ENCODE measurements around the gene UQCRQ.

DNA sequence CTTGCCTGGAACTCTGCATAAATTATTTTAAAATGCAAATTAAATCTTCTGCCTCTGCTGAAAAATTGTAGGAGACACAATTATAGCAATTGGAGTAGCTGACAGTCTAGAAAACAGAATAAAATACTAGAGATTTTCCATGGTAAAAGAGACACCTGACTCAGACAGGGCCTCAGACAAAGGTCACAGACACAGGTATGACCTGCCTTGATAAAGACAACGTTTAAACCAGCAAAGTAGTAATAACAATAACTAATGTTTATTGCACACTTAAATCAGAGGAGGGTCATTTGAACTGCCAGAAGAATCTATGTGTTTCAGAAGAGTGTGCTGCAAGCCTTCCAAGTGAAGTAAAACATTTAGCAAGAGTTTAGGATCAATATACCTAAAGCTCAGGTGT, 49.4 kb upstream of the UQCRQ start:
- no peak for TF ChIP-seq POLR2A (IDR thresholded peaks at IDR 0.05; ENCODE audit: low read depth)
- TF ChIP-seq, protein P1, sequence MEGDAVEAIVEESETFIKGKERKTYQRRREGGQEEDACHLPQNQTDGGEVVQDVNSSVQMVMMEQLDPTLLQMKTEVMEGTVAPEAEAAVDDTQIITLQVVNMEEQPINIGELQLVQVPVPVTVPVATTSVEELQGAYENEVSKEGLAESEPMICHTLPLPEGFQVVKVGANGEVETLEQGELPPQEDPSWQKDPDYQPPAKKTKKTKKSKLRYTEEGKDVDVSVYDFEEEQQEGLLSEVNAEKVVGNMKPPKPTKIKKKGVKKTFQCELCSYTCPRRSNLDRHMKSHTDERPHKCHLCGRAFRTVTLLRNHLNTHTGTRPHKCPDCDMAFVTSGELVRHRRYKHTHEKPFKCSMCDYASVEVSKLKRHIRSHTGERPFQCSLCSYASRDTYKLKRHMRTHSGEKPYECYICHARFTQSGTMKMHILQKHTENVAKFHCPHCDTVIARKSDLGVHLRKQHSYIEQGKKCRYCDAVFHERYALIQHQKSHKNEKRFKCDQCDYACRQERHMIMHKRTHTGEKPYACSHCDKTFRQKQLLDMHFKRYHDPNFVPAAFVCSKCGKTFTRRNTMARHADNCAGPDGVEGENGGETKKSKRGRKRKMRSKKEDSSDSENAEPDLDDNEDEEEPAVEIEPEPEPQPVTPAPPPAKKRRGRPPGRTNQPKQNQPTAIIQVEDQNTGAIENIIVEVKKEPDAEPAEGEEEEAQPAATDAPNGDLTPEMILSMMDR (IDR thresholded peaks at IDR 0.05) = no peak
